IMR-90 (cell line): ENCODE results near the gene BCAS3. TPM values are rescaled to one million over a fixed set of nuclear protein-coding genes. Genes with fewer than 3 reads are reported as not detected.

Experiments
- ATAC-seq: fragments of 200-7000 bp; cut with Tn5 transposase; 2 replicates; pipeline ENCODE4 v1.9.1; 2020; ENCODE audit warnings: low read depth, mild to moderate bottlenecking, moderate library complexity
- BruUV-seq: library from RNA; stranded (reverse); fragments of 400-500 nt; replicated peaks from 2 replicates; lab custom pipeline; 2021; lab: Mats Ljungman, UMichigan
- CTCF ChIA-PET: fragments of 300-600 bp; formaldehyde crosslinking; extraction: SDS; loops from one replicate; lab custom pipeline; 2021; ENCODE audit warnings: antibody characterized with exemption; lab: Yijun Ruan, JAX
- POLR2A ChIA-PET: fragments of 300-600 bp; sonication (Branson Sonifier 250); formaldehyde crosslinking; loops from one replicate; lab custom pipeline; 2022; ENCODE audit warnings: antibody characterized with exemption; ENCODE audit not compliant: unreplicated experiment; lab: Charles Lee
- DNase-seq: peaks from one replicate; pipeline ENCODE4 v3.0.0; 2013
- H2AFZ ChIP-seq: replicated peaks from 2 replicates; pipeline ENCODE3; 2013; ENCODE audit warnings: low read length, mild to moderate bottlenecking; ENCODE audit not compliant: poor library complexity
- H2AK5ac ChIP-seq: 2 replicates; pipeline ENCODE4 v1.6.1; 2013; ENCODE audit warnings: low read depth, low read length, inconsistent platforms
- H2AK9ac ChIP-seq: replicated peaks from 2 replicates; pipeline ENCODE3; 2013; ENCODE audit warnings: mild to moderate bottlenecking, low read depth, low read length, moderate library complexity; ENCODE audit not compliant: poor library complexity
- H2BK120ac ChIP-seq: 2 replicates; pipeline ENCODE4 v1.6.1; 2013; ENCODE audit warnings: low read depth, low read length, inconsistent platforms
- H2BK15ac ChIP-seq: 3 replicates; pipeline ENCODE4 v1.6.1; 2013; ENCODE audit warnings: low read depth, low read length, inconsistent platforms
- H2BK20ac ChIP-seq: 2 replicates; pipeline ENCODE4 v1.6.1; 2013; ENCODE audit warnings: low read depth, mild to moderate bottlenecking, inconsistent platforms, low read length, moderate library complexity
- H2BK5ac ChIP-seq: 2 replicates; pipeline ENCODE4 v1.6.1; 2013; ENCODE audit warnings: mild to moderate bottlenecking, low read depth, low read length, inconsistent platforms; ENCODE audit not compliant: poor library complexity, severe bottlenecking
- H3K14ac ChIP-seq: replicated peaks from 2 replicates; pipeline ENCODE4 v1.6.1; 2013; ENCODE audit warnings: low read depth, low read length, inconsistent platforms
- H3K18ac ChIP-seq: 2 replicates; pipeline ENCODE4 v1.6.1; 2013; ENCODE audit warnings: low read depth, low read length, control low read depth
- H3K23ac ChIP-seq: 2 replicates; pipeline ENCODE4 v1.6.1; 2013; ENCODE audit warnings: low read depth, low read length, inconsistent platforms
- H3K27ac ChIP-seq: 2 replicates; pipeline ENCODE4 v1.5.1; 2013; ENCODE audit warnings: mild to moderate bottlenecking, control low read depth, low read length; ENCODE audit not compliant: insufficient read depth
- H3K27me3 ChIP-seq: 2 replicates; pipeline ENCODE4 v1.6.1; 2013; ENCODE audit warnings: low read length; ENCODE audit not compliant: control insufficient read depth, insufficient read depth
- H3K36me3 ChIP-seq: 2 replicates; pipeline ENCODE4 v1.6.1; 2013; ENCODE audit warnings: low read length, mixed read lengths; ENCODE audit not compliant: control insufficient read depth, insufficient read depth
- H3K4ac ChIP-seq: 2 replicates; pipeline ENCODE4 v1.6.1; 2013; ENCODE audit warnings: low read depth, low read length, inconsistent platforms
- H3K4me1 ChIP-seq: 2 replicates; pipeline ENCODE4 v1.6.1; 2013; ENCODE audit warnings: low read length, mixed read lengths; ENCODE audit not compliant: control insufficient read depth, insufficient read depth
- H3K4me2 ChIP-seq: 2 replicates; pipeline ENCODE4 v1.6.1; 2013; ENCODE audit warnings: low read depth, mild to moderate bottlenecking, control low read depth, low read length, moderate library complexity
- H3K4me3 ChIP-seq: 2 replicates; pipeline ENCODE4 v1.5.1; 2013; ENCODE audit warnings: low read depth, mild to moderate bottlenecking, control low read depth, low read length, moderate library complexity; ENCODE audit not compliant: insufficient read depth
- H3K56ac ChIP-seq: 2 replicates; pipeline ENCODE4 v1.6.1; 2013; ENCODE audit warnings: low read length, inconsistent platforms; ENCODE audit not compliant: insufficient read depth; ENCODE audit errors: extremely low read depth
- H3K79me1 ChIP-seq, 2 experiments: 2 replicates each; pipeline ENCODE4 v1.6.1; 2013; ENCODE audit warnings: low read length in 2 of 2, inconsistent platforms in 1 of 2, low read depth in 1 of 2
- H3K9ac ChIP-seq: 2 replicates; pipeline ENCODE4 v1.6.1; 2013; ENCODE audit warnings: low read depth, low read length, control low read depth
- H3K9me1 ChIP-seq: 2 replicates; pipeline ENCODE4 v1.6.1; 2013; ENCODE audit warnings: low read length, inconsistent platforms; ENCODE audit not compliant: insufficient read depth
- H3K9me3 ChIP-seq: 2 replicates; pipeline ENCODE4 v1.6.1; 2013; ENCODE audit warnings: low read length; ENCODE audit not compliant: control insufficient read depth, insufficient read depth
- H4K20me1 ChIP-seq: 2 replicates; pipeline ENCODE4 v1.6.1; 2013; ENCODE audit warnings: low read length, inconsistent platforms; ENCODE audit not compliant: insufficient read depth
- H4K5ac ChIP-seq: 2 replicates; pipeline ENCODE4 v1.6.1; 2013; ENCODE audit warnings: mild to moderate bottlenecking, low read depth, low read length, control low read depth
- H4K8ac ChIP-seq, 2 experiments: 2 replicates each; pipeline ENCODE4 v1.6.1; 2013; ENCODE audit warnings: low read depth in 2 of 2, low read length in 2 of 2, control low read depth in 1 of 2, inconsistent platforms in 1 of 2
- H4K91ac ChIP-seq: 2 replicates; pipeline ENCODE4 v1.6.1; 2013; ENCODE audit warnings: low read depth, low read length, inconsistent platforms; ENCODE audit not compliant: insufficient read depth
- CEBPB ChIP-seq: IDR thresholded peaks from 2 replicates; pipeline ENCODE4 v1.6.1; 2012; ENCODE audit warnings: low read depth, low read length, improper control_type of control experiment
- CHD1 ChIP-seq: IDR thresholded peaks from 2 replicates; pipeline ENCODE4 v1.6.1; 2012; ENCODE audit warnings: low read depth, low read length, improper control_type of control experiment
- CTCF ChIP-seq: conservative IDR thresholded peaks from 2 replicates; pipeline ENCODE4 v1.5.1; 2012; ENCODE audit warnings: mild to moderate bottlenecking, low read depth, low read length, improper control_type of control experiment
- FOS ChIP-seq: fragments of 150-350 bp; IDR thresholded peaks from 2 replicates; pipeline ENCODE4 v1.6.1; 2016; ENCODE audit warnings: low read depth, low read length
- MXI1 ChIP-seq: IDR thresholded peaks from 2 replicates; pipeline ENCODE4 v1.6.1; 2012; ENCODE audit warnings: low read depth, mild to moderate bottlenecking, low read length, moderate library complexity, borderline replicate concordance
- NFE2L2 ChIP-seq: fragments of 150-350 bp; IDR thresholded peaks from 2 replicates; pipeline ENCODE4 v1.6.1; 2016; ENCODE audit warnings: low read depth, mild to moderate bottlenecking, low read length
- RAD21 ChIP-seq: IDR thresholded peaks from 2 replicates; pipeline ENCODE4 v1.6.1; 2012; ENCODE audit warnings: low read length, improper control_type of control experiment
- RCOR1 ChIP-seq: IDR thresholded peaks from 2 replicates; pipeline ENCODE4 v1.6.1; 2012; ENCODE audit warnings: mild to moderate bottlenecking, low read length, improper control_type of control experiment; ENCODE audit not compliant: insufficient replicate concordance
- SMC3 ChIP-seq: fragments of 150-350 bp; IDR thresholded peaks from 2 replicates; pipeline ENCODE4 v1.6.1; 2016; ENCODE audit warnings: low read depth, mild to moderate bottlenecking, antibody characterized with exemption, low read length, moderate library complexity
- WGBS, 2 experiments: methylation state at CpG; one replicate each; pipeline versions ENCODE4 v1.1.5 to v1.1.7; 2013; ENCODE audit warnings: missing lambda C conversion rate in 2 of 2; ENCODE audit not compliant: insufficient read length in 1 of 2; ENCODE audit errors: extremely low coverage in 2 of 2; 5-methylcytosine and 5-hydroxymethylcytosine counted together
- dilution Hi-C: fragments of 300-500 bp; cut with HindIII; formaldehyde crosslinking; loops from one replicate; pipeline ENCODE4 v1.14.3; 2018; ENCODE audit warnings: low sequenced_read_pairs; ENCODE audit not compliant: unreplicated experiment
- in situ Hi-C: fragments of 300-500 bp; cut with MboI; formaldehyde crosslinking; loops from 3 replicates; pipeline ENCODE4 v1.14.3; 2019; ENCODE audit warnings: low sequenced_read_pairs, inconsistent platforms, mixed read lengths
- intact Hi-C: fragments of 100-400 bp; cut with micrococcal nuclease; formaldehyde crosslinking; loops from 2 replicates; pipeline ENCODE4 v1.10.0; 2022
- polyA plus RNA-seq, 3 experiments: library from polyadenylated mRNA; depleted of rRNA; stranded (reverse); fragments of >200 nt; gene quantifications; 2 replicates each; pipeline ENCODE4 v1.2.3, GENCODE V29; 2012; ENCODE audit warnings: low replicate concordance in 1 of 3
- total RNA-seq: library from RNA; depleted of rRNA; stranded (reverse); fragments of >200 nt; gene quantifications from 2 replicates; pipeline ENCODE4 v1.2.3, GENCODE V29; 2012
- TF ChIP-seq, protein P1 (sequence below): fragments of 150-350 bp; IDR thresholded peaks from 2 replicates; pipeline ENCODE4 v1.6.1; 2016; ENCODE audit warnings: low read depth, mild to moderate bottlenecking, low read length, moderate library complexity, borderline replicate concordance

The BCAS3 gene
- total and polyA plus RNA-seq, 2 of the 4 experiments (the other 2 are of a cell fraction) = 6.3 to 27.1 TPM

DNA sequence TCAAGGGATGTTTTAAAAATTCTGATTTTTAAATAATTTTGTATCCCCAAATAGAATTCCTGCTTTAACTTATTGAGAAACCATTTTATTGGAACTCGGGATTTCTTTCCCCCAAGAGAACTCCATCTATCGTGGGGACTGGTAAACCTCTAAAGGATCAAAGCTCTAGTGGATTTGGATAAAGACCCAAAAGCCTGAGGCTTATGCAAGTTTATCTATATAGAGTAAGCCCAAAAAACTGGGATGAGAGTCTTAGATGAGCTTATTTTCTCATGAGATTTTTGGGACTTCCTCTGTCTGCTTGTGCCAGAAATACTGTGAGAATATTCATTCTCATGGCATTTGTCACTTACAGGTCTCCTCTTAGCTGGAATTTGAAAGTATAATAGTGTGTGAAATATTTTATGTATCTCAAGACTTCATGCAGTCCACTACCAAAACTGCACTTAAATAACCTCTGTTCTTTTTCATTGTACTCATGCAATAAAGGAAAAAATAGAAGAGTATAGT is 333.1 kb downstream of the BCAS3 start:
- Histone ChIP-seq H3K4me1 (0 out of 2 replicates have a peak, but pooled peaks cover 1% of the 10 kb centered on the region), H4K20me1 (no peaks in the 10 kb centered on the region), H3K56ac (no peak overlapping the region), H2BK15ac (no peak overlapping the region), H3K23ac (no peak overlapping the region), H3K4ac (no peak overlapping the region), H2AK9ac (no peak overlapping the region), H2BK20ac (no peak overlapping the region), H3K36me3 (no peaks in the 10 kb centered on the region), H3K27ac (no peak overlapping the region), H4K8ac (no peak overlapping the region), H4K5ac (no peak overlapping the region), H3K9ac (no peak overlapping the region), H3K9me1 (peaks cover 3% of the 10 kb centered on the region; the same call in 1 of the 2 replicates), H3K18ac (no peak overlapping the region), H3K4me3 (no peak overlapping the region), H2BK5ac (no peak overlapping the region), H2AFZ (no peak overlapping the region), H3K9me3 (no peaks in the 10 kb centered on the region), H3K4me2 (no peak overlapping the region), H2AK5ac (no peak overlapping the region), H4K91ac (no peak overlapping the region), H3K79me1 (no peaks in the 10 kb centered on the region), H3K14ac (no peak overlapping the region), H3K27me3 (no peaks in the 10 kb centered on the region), H2BK120ac (no peak overlapping the region)
- dilution Hi-C loops (no loop called here), in situ Hi-C loops (no loop called here), intact Hi-C loops (no loop called here)
- BruUV-seq = no TSS peak
- no peak for TF ChIP-seq CTCF
- no peak for TF ChIP-seq FOS
- no peak for TF ChIP-seq CHD1
- TF ChIP-seq, protein P1, sequence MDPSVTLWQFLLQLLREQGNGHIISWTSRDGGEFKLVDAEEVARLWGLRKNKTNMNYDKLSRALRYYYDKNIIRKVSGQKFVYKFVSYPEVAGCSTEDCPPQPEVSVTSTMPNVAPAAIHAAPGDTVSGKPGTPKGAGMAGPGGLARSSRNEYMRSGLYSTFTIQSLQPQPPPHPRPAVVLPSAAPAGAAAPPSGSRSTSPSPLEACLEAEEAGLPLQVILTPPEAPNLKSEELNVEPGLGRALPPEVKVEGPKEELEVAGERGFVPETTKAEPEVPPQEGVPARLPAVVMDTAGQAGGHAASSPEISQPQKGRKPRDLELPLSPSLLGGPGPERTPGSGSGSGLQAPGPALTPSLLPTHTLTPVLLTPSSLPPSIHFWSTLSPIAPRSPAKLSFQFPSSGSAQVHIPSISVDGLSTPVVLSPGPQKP = no peak
- no peak for TF ChIP-seq NFE2L2
- no peak for TF ChIP-seq MXI1
- TF ChIP-seq CEBPB = no peak
- no peak for TF ChIP-seq SMC3
- no peak for TF ChIP-seq RCOR1
- TF ChIP-seq RAD21 = no peak
- ChIA-PET CTCF (interaction anchor here (0.5 kb wide), 1 partner anchor 226 kb away, joined by 5 read pairs; no protein-coding TSS in a partner anchor), POLR2A (no interaction called here)
- DNase-seq = no peak
- no peak for ATAC-seq
- no CpG with 5 or more reads among the region's 2 CpGs for WGBS, 2 experiments
